Type B pancreatic cell (in vitro differentiated cells): Measurements from ENCODE around the gene LTB4R2. TPM values are rescaled to one million over a fixed set of nuclear protein-coding genes. Genes with fewer than 3 reads are reported as not detected.

Experiments used
- DNase-seq: peaks from one replicate; pipeline ENCODE4 v3.0.0; 2021; ENCODE audit warnings: mixed read lengths; ENCODE audit not compliant: unreplicated experiment; ENCODE audit errors: extremely low spot score
- H3K27ac Mint-ChIP-seq: 2 replicates; pipeline ENCODE4 v1.8.0; 2021; ENCODE audit warnings: mild to moderate bottlenecking, mixed read lengths
- H3K27me3 Mint-ChIP-seq: 2 replicates; pipeline ENCODE4 v1.8.0; 2021; ENCODE audit warnings: mixed read lengths
- H3K36me3 Mint-ChIP-seq: 2 replicates; pipeline ENCODE4 v1.8.0; 2021; ENCODE audit warnings: mixed read lengths
- H3K4me1 Mint-ChIP-seq: one replicate; pipeline ENCODE4 v1.8.0; 2021; ENCODE audit warnings: mixed read lengths; ENCODE audit not compliant: unreplicated experiment
- H3K4me3 Mint-ChIP-seq: 2 replicates; pipeline ENCODE4 v1.8.0; 2021; ENCODE audit warnings: mild to moderate bottlenecking, mixed read lengths
- H3K9me3 Mint-ChIP-seq: 2 replicates; pipeline ENCODE4 v1.8.0; 2021; ENCODE audit warnings: mixed read lengths
- total RNA-seq: library from RNA; stranded (reverse); gene quantifications from 2 replicates; pipeline ENCODE4 v1.2.1, GENCODE V29; 2021; ENCODE audit warnings: low replicate concordance
- TF ChIP-seq, protein P1 (sequence below): fragments of 200-600 bp; sonication (generic); conservative IDR thresholded peaks from 2 replicates; pipeline ENCODE4 v1.5.0; 2021; ENCODE audit warnings: antibody characterized with exemption, mild to moderate bottlenecking

Gene LTB4R2
- total RNA-seq, 1 donor from 2014 or later, result 9.4 TPM

DNA sequence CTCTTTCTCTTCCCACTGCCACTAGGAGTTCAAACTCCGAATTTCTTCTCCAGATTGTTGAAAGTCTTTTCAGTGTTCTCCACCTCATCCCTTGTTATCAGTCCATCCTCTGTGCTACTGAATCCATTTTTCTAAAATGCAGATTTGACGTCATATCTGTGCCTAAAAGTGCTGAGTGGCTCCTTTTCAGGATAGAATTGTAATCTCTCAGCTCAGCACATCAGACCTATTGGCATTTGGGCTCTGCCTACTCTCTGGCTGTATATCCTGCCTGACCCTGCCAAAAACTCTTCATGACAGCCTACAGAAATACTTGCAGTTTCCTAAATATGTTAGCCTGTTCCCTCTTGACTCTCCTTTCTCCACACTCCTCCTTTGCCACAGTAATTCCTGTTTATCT, 37.5 kb upstream of the LTB4R2 start:
- TF ChIP-seq, protein P1, sequence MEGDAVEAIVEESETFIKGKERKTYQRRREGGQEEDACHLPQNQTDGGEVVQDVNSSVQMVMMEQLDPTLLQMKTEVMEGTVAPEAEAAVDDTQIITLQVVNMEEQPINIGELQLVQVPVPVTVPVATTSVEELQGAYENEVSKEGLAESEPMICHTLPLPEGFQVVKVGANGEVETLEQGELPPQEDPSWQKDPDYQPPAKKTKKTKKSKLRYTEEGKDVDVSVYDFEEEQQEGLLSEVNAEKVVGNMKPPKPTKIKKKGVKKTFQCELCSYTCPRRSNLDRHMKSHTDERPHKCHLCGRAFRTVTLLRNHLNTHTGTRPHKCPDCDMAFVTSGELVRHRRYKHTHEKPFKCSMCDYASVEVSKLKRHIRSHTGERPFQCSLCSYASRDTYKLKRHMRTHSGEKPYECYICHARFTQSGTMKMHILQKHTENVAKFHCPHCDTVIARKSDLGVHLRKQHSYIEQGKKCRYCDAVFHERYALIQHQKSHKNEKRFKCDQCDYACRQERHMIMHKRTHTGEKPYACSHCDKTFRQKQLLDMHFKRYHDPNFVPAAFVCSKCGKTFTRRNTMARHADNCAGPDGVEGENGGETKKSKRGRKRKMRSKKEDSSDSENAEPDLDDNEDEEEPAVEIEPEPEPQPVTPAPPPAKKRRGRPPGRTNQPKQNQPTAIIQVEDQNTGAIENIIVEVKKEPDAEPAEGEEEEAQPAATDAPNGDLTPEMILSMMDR, result no peak
- H3K27me3 Mint-ChIP-seq, result no peaks in the 10 kb centered on the region
- peaks cover 5% of the 10 kb centered on the region for H3K36me3 Mint-ChIP-seq
- peak overlapping the region; percentile 94 for H3K4me3 Mint-ChIP-seq
- H3K9me3 Mint-ChIP-seq, result no peaks in the 10 kb centered on the region
- H3K4me1 Mint-ChIP-seq, result peaks cover 12% of the 10 kb centered on the region
- no peak for DNase-seq
- H3K27ac Mint-ChIP-seq, result peak overlapping the region; percentile 48

DNA sequence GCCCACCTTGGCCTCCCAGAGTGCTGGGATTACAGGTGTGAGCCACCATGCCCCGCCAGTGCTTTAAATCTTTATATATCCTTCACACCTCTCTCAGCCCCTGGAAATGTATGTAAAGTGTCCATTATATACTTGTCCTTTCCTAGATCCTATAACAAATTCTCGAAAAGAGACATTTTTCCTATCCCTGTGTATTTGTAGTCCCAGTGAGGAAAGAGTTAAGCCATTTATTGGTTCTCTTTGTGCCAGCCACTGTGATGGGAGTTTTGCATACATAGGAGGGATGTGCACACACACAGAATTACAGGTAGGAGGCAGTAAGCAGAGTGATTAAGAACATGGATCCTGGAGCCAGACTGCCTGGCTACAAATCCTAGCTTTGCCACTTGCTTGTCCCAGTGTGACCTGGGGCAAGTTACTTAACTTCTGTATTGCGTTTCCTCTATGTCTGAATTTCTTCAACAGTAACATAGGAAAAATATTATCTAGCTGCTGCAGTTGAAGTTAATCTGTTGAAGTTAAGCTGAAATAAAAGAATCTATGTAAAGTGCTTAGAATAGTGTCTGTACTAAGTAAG, 36.4 kb upstream of the LTB4R2 start:
- no peaks in the 10 kb centered on the region for H3K27me3 Mint-ChIP-seq
- TF ChIP-seq, protein P1, result no peak
- peaks cover 5% of the 10 kb centered on the region for H3K36me3 Mint-ChIP-seq
- no peaks in the 10 kb centered on the region for H3K9me3 Mint-ChIP-seq
- peak overlapping the region; percentile 79 for H3K4me3 Mint-ChIP-seq
- H3K4me1 Mint-ChIP-seq, result peaks cover 12% of the 10 kb centered on the region
- peak overlapping the region; percentile 6 for H3K27ac Mint-ChIP-seq
- DNase-seq, result no peak

GRCh38 chr14:24274101-24274543, 35.8 kb upstream of the LTB4R2 start:
- Mint-ChIP-seq H3K4me1 (peaks cover 12% of the 10 kb centered on the region), H3K27ac (peak overlapping the region; percentile 6)

GRCh38 chr14:24277071-24277470, 32.9 kb upstream of the LTB4R2 start:
- Mint-ChIP-seq H3K4me1 (peaks cover 9% of the 10 kb centered on the region), H3K4me3 (no peak overlapping the region), H3K27ac (no peak overlapping the region), H3K36me3 (peaks cover 5% of the 10 kb centered on the region), H3K27me3 (no peaks in the 10 kb centered on the region), H3K9me3 (no peaks in the 10 kb centered on the region)
- no peak for DNase-seq
- TF ChIP-seq, protein P1, result no peak

More at GRCh38 chr14:24274101-24274543, 35.8 kb upstream of the LTB4R2 start:
- DNase-seq, result no peak
- Mint-ChIP-seq H3K4me3 (no peak overlapping the region), H3K9me3 (no peaks in the 10 kb centered on the region), H3K36me3 (peaks cover 5% of the 10 kb centered on the region), H3K27me3 (no peaks in the 10 kb centered on the region)
- TF ChIP-seq, protein P1, result no peak

- H3K27me3 Mint-ChIP-seq, result no peaks in the 10 kb centered on the region
Measured at GRCh38 chr14:24277606-24278321, 32.2 kb upstream of the LTB4R2 start.

More at GRCh38 chr14:24277606-24278321, 32.2 kb upstream of the LTB4R2 start:
- peaks cover 5% of the 10 kb centered on the region for H3K36me3 Mint-ChIP-seq
- peaks cover 4% of the 10 kb centered on the region for H3K4me1 Mint-ChIP-seq
- no peak overlapping the region for H3K4me3 Mint-ChIP-seq
- TF ChIP-seq, protein P1, result no peak
- H3K9me3 Mint-ChIP-seq, result no peaks in the 10 kb centered on the region
- DNase-seq, result no peak
- H3K27ac Mint-ChIP-seq, result no peak overlapping the region
